Astrocyte (in vitro differentiated cells and primary cell): ENCODE measurements around the gene DYRK3. TPM values are rescaled to one million over a fixed set of nuclear protein-coding genes. Genes with fewer than 3 reads are reported as not detected.

ENCODE experiments used
- DNase-seq: peaks from one replicate; pipeline ENCODE4 v3.0.0-alpha.2; 2010; ENCODE audit warnings: low read depth
- FAIRE-seq: peaks from 2 replicates; lab custom pipeline; 2011; peaks lifted over from hg19 to GRCh38; lab: Jason Lieb, UNC
- H2AFZ ChIP-seq: 2 replicates; pipeline ENCODE4 v1.6.0; 2012; ENCODE audit warnings: low read depth, low read length, inconsistent platforms
- H3K27ac ChIP-seq: 2 replicates; pipeline ENCODE4 v1.5.1; 2011; ENCODE audit warnings: low read depth, low read length, inconsistent platforms
- H3K27me3 ChIP-seq: 2 replicates; pipeline ENCODE4 v1.6.0; 2011; ENCODE audit warnings: low read length, inconsistent platforms; ENCODE audit not compliant: insufficient read depth
- H3K36me3 ChIP-seq: 2 replicates; pipeline ENCODE4 v1.5.1; 2011; ENCODE audit warnings: low read length, inconsistent platforms; ENCODE audit not compliant: insufficient read depth
- H3K4me1 ChIP-seq: 2 replicates; pipeline ENCODE4 v1.5.1; 2011; ENCODE audit warnings: low read length, inconsistent platforms; ENCODE audit not compliant: insufficient read depth
- H3K4me2 ChIP-seq: 2 replicates; pipeline ENCODE4 v1.6.0; 2012; ENCODE audit warnings: low read length, inconsistent platforms
- H3K4me3 ChIP-seq: 2 replicates; pipeline ENCODE4 v1.5.1; 2011; ENCODE audit warnings: low read depth, mild to moderate bottlenecking, low read length, inconsistent platforms; ENCODE audit not compliant: insufficient read depth
- H3K79me2 ChIP-seq: 2 replicates; pipeline ENCODE4 v1.6.0; 2012; ENCODE audit warnings: mild to moderate bottlenecking, low read length, inconsistent platforms; ENCODE audit not compliant: insufficient read depth
- H3K9ac ChIP-seq: 2 replicates; pipeline ENCODE4 v1.6.0; 2012; ENCODE audit warnings: mild to moderate bottlenecking, low read length, inconsistent platforms
- H3K9me3 ChIP-seq: 2 replicates; pipeline ENCODE4 v1.5.1; 2012; ENCODE audit warnings: low read depth, mild to moderate bottlenecking, low read length, inconsistent platforms; ENCODE audit not compliant: insufficient read depth
- H4K20me1 ChIP-seq: 2 replicates; pipeline ENCODE4 v1.6.0; 2012; ENCODE audit warnings: low read length, inconsistent platforms; ENCODE audit not compliant: insufficient read depth
- H3K27ac Mint-ChIP-seq: one replicate; pipeline ENCODE4 v1.8.0; 2021; ENCODE audit warnings: mild to moderate bottlenecking, mixed read lengths; ENCODE audit not compliant: unreplicated experiment
- H3K27me3 Mint-ChIP-seq: one replicate; pipeline ENCODE4 v1.8.0; 2021; ENCODE audit warnings: low read depth, mixed read lengths; ENCODE audit not compliant: unreplicated experiment
- H3K36me3 Mint-ChIP-seq: one replicate; pipeline ENCODE4 v1.8.0; 2021; ENCODE audit warnings: low read depth, mixed read lengths; ENCODE audit not compliant: unreplicated experiment
- H3K4me1 Mint-ChIP-seq: one replicate; pipeline ENCODE4 v1.8.0; 2021; ENCODE audit warnings: low read depth, mixed read lengths; ENCODE audit not compliant: unreplicated experiment
- H3K4me3 Mint-ChIP-seq: one replicate; pipeline ENCODE4 v1.8.0; 2021; ENCODE audit warnings: mild to moderate bottlenecking, moderate library complexity, mixed read lengths; ENCODE audit not compliant: unreplicated experiment
- H3K9me3 Mint-ChIP-seq: one replicate; pipeline ENCODE4 v1.8.0; 2021; ENCODE audit warnings: mild to moderate bottlenecking, mixed read lengths; ENCODE audit not compliant: unreplicated experiment
- CTCF ChIP-seq: IDR thresholded peaks from 2 replicates; pipeline ENCODE4 v1.5.1; 2011; ENCODE audit warnings: low read depth, mild to moderate bottlenecking, inconsistent platforms, low read length, moderate library complexity; ENCODE audit not compliant: insufficient read depth
- EZH2 ChIP-seq: IDR thresholded peaks from 2 replicates; pipeline ENCODE4 v1.6.1; 2012; ENCODE audit warnings: mild to moderate bottlenecking, low read length, inconsistent platforms; ENCODE audit not compliant: insufficient read depth
- total RNA-seq: library from RNA; stranded (reverse); gene quantifications from 2 replicates; pipeline ENCODE4 v1.2.1, GENCODE V29; 2021

The DYRK3 gene
- total RNA-seq, 1 donor from 2014 or later = 8.2 TPM

GRCh38 chr1:206608108-206608698 is 27.1 kb upstream of the DYRK3 start:
- peaks cover 5% of the 10 kb centered on the region for H3K4me1 Mint-ChIP-seq
- no peak overlapping the region for H2AFZ ChIP-seq
- H3K4me3 ChIP-seq = no peak overlapping the region
- FAIRE-seq (no peak), DNase-seq (no peak)
- H3K27me3 Mint-ChIP-seq = no peaks in the 10 kb centered on the region
- TF ChIP-seq CTCF (peak; percentile 70), EZH2 (no peak)
- no peak overlapping the region for H3K27ac ChIP-seq
- no peak overlapping the region for H3K4me2 ChIP-seq
- H3K9me3 Mint-ChIP-seq = no peaks in the 10 kb centered on the region
- H3K36me3 Mint-ChIP-seq = peaks cover under 1% of the 10 kb centered on the region
- H4K20me1 ChIP-seq = no peaks in the 10 kb centered on the region
- peaks cover 6% of the 10 kb centered on the region for H3K36me3 ChIP-seq
- no peak overlapping the region for H3K4me3 Mint-ChIP-seq
- H3K9ac ChIP-seq = no peak overlapping the region
- no peaks in the 10 kb centered on the region for H3K27me3 ChIP-seq
- H3K79me2 ChIP-seq = peaks cover 15% of the 10 kb centered on the region
- H3K27ac Mint-ChIP-seq = no peak overlapping the region
- H3K9me3 ChIP-seq = no peaks in the 10 kb centered on the region
- peaks cover 7% of the 10 kb centered on the region for H3K4me1 ChIP-seq

GRCh38 chr1:206609229-206609991 is 25.9 kb upstream of the DYRK3 start:
- H3K79me2 ChIP-seq = peaks cover 15% of the 10 kb centered on the region
- H3K27ac ChIP-seq = no peak overlapping the region
- no peaks in the 10 kb centered on the region for H3K27me3 ChIP-seq
- no peaks in the 10 kb centered on the region for H3K36me3 ChIP-seq
- no peaks in the 10 kb centered on the region for H3K36me3 Mint-ChIP-seq
- no peaks in the 10 kb centered on the region for H4K20me1 ChIP-seq
- peaks cover 5% of the 10 kb centered on the region for H3K4me1 Mint-ChIP-seq
- no peak overlapping the region for H3K9ac ChIP-seq
- H3K27ac Mint-ChIP-seq = no peak overlapping the region
- no peak overlapping the region for H2AFZ ChIP-seq
- H3K4me3 ChIP-seq = no peak overlapping the region
- no peaks in the 10 kb centered on the region for H3K27me3 Mint-ChIP-seq
- H3K4me3 Mint-ChIP-seq = no peak overlapping the region
- DNase-seq (no peak), FAIRE-seq (no peak)
- TF ChIP-seq CTCF (no peak), EZH2 (no peak)
- H3K9me3 ChIP-seq = no peaks in the 10 kb centered on the region
- no peaks in the 10 kb centered on the region for H3K9me3 Mint-ChIP-seq
- peaks cover 7% of the 10 kb centered on the region for H3K4me1 ChIP-seq
- no peak overlapping the region for H3K4me2 ChIP-seq
